HG02610 (cell line): ENCODE results near the gene AVL9.
"Not testable (repeated sequence)": the region's sequence is repeated elsewhere in the genome, so short reads cannot be mapped to it uniquely, and the experiment has no call there.

Experiments used
- ATAC-seq: cut with Tn5 transposase; IDR thresholded peaks from one replicate; pipeline ENCODE4 v1.9.1; 2021; ENCODE audit warnings: mild to moderate bottlenecking, moderate library complexity; ENCODE audit not compliant: unreplicated experiment

The AVL9 gene

GRCh38 chr7:32634798-32635393 is 139.6 kb downstream of the AVL9 start:
- not testable (repeated sequence) for ATAC-seq

- ATAC-seq, result not testable (repeated sequence)
These were observed 141.6 kb downstream of the AVL9 start for GRCh38 chr7:32636725-32637462.

GRCh38 chr7:32637611-32638010 is 142.3 kb downstream of the AVL9 start:
- ATAC-seq, result not testable (repeated sequence)
